Stimulated activated CD4-positive, alpha-beta T cell treated with anti-CD3 and anti-CD28 coated beads, Interleukin-15, amount 100 ng/mL, for 1 hour (primary cell): ENCODE measurements around the gene APIP.
"Not testable (repeated sequence)": the region's sequence is repeated elsewhere in the genome, so short reads cannot be mapped to it uniquely, and the experiment has no call there.

ENCODE experiments used
- DNase-seq, 2 donors: peaks; one replicate each; pipeline ENCODE4 v3.0.0-alpha.2; 2020; ENCODE audit warnings: low read depth in 1 of 2, low spot score in 1 of 2

APIP gene

DNA sequence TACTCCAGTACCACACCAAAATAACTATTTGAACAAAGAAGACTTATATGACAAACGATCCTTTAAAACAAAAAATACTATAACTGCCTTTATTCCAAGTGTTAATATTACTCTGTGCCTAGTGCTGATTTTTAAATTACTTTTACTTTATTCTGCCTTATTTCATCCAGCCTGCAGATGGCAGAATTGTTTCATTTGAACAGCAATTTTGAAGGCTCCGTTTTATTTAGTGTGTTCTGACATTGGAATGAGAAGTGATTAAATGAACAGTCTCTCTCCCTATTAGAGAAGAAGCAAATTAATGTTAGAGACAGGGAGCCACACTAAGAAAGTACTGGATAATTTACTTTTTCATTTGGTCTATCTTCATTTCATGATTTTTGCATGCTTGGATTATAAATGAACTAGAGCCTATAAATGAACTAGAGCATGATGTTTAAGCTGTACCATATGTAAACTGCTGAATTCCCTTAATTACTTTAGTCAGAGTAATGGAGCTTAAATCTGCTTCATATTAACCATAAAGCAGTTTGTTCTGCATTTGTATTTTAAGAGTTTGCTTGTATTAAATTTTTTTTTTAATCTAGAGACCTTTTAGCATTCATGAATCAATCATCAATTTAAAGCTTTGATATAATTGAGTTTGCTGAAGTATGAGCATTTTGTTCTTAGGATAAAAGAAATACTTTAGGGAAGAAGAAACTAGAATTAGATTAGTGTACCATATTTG lies 10.1 kb upstream of the APIP start:
- no peak for DNase-seq

DNA sequence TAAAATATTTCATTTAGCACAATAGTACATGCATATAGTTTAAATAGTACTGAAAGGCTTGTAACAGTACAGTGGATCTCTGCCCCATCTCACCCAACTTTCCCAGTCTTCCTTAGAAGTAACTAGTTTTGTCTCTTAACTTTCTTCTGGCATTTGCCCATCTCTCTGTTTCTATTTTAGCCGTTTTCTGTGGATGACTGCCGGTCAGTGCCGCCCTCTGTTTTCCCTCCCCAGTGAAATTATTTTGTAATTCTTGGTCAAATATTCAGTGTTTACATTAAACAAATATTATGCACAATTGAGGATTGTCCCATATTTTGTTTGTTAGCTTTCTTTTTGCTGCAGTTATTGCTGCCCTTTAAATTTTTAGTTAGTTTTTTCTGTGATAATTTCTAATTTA lies 8.5 kb upstream of the APIP start:
- DNase-seq, result no peak

DNA sequence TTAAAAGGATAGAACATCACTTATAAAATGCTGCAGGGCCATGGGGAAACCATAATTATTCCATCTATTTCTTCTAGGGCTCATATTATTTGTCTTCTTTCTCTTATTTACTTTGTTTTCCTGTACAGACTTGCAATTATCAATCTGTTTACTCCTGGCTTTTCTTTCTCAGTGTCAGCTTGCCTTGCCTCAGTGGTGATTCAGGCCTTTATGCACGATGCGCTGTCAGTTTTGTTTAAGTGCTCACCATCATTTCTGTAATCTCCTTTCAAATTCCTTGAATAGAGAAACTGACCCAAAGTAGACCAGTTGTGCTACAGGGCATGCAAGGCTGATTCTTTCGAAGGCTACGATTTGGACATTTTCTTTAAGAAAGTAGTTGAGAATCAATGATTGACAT lies 5.0 kb upstream of the APIP start:
- no peak for DNase-seq

DNA sequence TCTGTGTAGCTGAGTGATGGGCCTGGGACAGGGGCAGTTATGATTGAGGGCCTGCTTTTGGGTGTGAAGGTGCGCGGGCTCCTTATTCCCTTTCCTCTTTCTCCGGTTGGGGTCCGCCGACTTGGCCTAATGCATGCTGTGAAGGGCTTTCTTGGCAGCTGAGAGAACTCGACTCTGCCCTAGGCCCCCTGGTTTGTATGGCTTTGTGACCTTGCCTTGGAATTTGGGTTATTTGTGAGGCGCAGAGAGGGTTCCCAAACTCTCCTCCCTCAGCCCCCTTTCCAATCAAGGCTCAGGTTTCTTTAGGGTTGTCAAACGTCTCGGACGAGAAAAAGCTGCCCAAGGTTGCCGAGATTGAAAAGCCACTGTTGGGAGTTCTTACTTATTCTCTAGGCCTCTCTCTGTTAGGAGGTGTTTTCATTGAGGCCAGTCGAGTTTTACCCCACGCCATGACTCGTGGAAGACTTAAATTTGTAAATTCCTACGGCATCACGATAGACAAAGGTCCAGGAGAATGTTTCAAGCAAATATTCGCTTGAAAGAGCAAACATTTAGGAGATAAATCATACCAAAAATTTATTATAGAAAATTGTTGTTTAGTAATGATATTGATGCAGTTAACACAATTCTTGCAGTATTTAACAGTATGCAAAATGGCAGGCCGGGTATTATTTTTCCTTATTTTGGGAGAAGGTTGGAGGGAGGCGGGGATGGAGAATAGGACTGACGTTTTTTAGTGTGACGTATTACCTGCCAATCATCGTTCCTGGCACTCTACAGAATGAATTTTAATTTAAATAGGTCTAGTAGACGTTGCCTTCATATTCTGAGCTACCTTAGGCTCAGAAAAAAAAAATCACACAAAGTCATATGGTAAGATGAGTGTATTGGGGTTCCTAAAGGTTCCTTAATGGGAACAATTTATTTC lies 928 bp upstream of the APIP start:
- DNase-seq, result no peak

DNA sequence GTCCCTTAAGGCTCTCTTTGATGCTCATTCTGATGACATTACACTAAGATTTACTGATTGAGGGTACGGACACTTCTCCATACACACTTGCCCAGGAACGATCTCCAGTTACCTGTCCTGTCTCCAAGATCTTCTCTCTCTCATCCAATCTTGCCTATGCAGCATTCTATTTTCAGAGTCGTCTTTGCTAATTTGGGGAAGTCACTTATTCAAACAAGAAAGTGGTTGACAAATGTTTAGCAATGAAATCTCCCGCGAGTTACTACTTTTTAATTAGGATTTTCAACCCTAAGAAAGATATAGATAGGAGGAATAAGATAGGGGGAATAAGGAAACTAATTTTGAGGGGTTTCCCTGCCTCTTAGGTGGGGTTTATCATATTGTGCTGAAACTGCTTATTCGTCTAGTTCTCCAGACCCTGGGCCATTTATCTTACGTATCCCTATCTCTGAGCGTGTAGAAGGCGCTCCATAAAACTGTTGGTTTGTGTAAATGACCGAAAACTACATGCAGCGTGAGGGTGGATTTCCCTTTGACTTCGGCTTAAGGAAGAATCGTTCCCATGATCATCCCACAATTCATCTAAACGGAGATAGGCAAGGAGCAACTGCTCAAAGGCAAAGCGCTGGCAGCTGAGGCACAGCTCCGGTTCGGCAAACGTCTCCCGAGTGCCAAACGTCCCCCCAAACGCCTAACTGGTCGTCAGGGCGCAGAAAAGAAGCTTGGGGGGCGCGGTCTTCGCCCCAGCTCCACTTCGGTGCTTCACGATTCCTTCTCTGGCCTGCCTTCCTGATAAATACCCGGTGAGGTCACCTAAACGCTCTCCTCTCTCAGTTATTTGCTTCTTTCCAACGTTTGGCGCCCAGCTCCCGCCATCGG lies 804 bp downstream of the APIP start:
- DNase-seq, result no peak

DNA sequence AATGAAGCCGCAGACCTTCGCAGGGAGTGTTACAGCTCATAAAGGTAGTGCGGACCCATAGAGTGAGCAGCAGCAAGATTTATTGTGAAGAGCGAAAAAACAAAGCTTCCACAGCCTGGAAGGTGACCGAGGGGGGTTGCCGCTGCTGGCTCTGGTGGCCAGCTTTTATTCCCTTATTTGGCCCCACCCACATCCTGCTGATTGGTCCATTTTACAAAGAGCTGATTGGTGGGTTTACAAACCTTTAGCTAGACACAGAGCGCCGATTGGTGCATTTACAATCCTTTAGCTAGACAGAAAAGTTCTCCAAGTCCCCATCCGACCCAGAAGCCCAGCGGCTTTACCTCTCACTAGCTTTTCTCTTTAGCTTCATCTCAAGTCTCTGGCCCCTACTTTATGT lies 2.6 kb downstream of the APIP start:
- DNase-seq, result not testable (repeated sequence)

DNA sequence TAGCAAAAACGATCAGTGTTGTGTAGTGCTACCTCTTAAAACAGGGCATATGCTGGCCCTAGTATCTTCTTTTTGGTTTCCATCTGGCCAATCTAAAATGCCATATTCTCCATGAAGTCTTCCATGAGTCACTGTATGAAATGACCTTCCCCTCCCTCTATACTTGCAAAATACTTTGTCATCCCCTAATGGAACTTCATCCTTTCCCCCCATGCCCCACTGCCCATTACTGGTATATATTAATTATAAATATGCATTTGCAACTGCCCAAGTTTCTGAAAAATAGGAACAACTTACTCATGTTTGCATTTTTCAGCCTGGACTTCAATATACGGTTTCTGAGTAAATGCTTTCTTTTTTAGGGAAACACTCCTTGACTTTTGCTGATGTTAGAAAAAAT lies 4.5 kb downstream of the APIP start:
- no peak for DNase-seq

DNA sequence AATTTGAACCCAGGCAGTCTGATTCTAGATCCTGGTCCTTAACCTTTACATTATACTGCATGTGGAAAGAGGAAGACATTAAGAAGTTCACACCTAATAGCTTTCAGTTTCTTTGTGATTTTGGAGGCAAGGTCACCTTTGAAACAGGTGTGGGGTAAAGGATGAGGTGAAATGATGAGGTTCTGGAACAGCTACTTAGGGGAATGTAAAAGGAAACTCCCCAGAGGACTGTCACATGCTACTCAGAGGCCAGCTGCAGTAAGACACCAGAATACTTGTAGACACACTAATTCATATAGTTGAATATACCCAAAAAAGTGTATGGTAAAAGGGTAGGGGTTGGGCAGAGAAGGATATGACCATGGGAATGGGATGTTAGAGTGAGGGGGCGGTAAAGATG lies 5.4 kb downstream of the APIP start:
- no peak for DNase-seq

DNA sequence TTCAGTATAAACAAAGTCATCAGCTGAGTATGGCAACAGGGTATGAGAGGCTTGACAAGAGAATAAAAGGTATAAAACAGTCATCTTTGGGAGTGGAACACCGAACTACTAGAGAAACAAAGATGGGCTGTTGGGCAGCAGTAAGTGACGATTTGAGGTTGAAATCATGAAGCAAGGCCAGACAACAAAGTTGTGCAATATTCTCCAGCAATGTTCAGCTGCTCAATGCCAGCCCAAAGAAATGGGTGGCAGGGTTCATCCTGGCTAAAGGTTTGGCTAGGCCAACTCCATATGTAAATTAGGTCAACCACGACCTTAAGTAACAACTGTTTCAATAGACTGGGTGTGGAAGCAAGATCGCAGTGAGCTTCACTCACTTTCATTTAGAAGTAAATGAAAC lies 6.2 kb downstream of the APIP start:
- no peak for DNase-seq

DNA sequence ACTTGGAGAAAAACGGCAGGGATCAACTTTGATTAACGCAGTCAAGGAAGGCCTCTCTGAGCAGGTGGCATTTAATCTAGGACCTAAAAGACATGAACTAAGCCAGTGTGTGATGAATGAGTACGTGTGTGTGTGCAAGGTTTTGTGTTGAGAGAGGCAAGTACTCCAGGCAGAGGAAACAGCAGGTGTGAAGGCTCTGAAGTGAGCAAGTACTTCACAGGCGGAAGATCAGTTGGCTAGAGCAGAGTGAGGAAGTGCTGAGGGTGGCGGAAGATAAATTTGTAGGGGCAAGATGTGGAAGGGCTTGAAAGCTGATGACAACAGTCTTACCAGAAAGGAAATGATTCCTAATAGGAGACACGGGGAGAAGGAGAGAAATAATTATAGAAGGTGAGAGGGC lies 6.8 kb downstream of the APIP start:
- DNase-seq, result no peak

DNA sequence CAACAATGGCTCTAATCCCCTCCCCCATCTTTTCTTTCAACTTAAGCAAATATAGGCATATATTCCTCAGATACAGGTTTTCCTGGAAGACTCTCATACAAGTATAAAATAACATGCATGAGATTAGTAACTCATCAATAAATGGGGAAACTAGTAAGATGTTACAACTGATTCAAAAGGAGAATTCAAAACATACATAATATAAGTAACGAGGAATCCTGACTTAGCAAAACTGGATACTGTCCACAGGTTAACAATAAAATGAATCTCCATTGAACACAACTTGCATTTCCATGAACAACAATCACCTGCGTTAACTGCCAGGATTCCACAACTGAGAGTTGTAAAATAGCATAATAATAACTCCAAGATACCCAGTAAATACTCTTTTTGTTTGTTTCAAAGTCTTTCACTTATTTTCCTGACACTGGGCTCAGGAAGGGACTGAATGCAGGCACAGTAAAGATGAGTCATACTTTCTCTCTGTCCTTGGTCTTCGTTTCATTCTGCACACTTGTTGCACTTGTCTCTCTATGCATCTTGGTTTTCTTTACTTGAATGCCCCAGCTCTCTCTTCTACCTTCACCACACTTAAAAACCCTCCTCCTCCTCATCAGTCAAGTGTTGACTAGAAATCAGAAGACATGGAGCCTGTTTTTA lies 8.1 kb downstream of the APIP start:
- no peak for DNase-seq

DNA sequence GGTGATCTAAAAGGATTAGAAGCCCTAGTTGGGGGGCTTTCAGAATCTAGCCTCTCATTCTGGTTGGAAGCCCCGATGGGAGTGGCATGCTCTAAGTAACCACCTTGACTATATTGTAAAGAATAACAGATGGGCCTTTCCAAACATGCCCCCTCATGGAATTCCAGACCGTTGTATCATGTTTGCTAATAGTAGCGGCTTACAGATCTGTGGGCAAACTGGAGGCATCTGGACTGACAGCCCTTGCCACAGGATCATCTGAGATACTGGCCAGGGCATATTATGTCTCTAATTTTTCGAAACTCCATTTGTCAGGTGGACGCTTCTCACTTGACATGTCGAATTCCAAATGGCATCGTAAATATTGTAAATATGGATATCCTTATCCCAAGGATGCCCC lies 10.5 kb downstream of the APIP start:
- DNase-seq, result no peak

DNA sequence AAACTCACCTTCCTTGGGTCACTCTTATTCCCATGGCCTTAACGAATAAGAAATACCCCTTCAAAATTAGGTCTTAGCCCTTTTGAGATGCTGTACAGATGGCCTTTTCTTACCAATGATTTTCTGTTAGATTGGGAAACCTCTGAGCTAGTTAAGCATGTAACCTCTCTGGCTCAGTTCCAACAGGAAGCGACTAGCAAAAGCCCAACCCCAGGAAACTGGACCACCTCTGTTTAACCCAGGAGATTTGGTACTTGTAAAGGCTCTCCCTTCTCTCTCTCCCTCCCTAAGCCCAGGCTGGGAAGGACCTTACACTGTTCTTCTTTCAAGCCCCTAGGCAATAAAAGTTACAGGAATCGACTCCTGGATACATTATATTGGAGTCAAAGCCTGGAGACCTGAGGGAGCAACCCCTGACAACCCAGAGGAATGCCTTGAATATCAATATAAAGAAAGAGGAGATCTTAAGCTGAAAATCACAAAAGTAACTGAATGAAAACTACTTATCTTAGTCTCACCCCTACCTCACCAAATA lies 11.7 kb downstream of the APIP start:
- no peak for DNase-seq

DNA sequence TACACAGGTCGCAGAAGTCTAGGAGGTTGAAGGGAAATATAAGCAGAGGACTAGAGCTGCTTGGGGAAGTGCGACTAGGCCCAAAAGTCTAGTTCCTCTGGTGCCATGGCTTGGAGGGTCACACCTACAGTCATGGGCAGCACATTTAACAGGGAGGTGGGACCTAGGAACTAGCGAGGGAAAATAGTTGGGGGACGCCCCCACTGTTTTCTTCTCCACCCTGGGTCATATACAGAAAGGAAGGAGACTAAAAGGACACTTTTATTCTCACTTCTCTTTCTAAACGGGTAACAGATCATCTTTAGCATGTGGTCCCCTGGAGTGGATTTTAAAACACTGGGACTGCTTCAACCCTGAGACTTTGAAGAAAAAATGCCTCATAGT lies 16.6 kb downstream of the APIP start:
- DNase-seq, result no peak

DNA sequence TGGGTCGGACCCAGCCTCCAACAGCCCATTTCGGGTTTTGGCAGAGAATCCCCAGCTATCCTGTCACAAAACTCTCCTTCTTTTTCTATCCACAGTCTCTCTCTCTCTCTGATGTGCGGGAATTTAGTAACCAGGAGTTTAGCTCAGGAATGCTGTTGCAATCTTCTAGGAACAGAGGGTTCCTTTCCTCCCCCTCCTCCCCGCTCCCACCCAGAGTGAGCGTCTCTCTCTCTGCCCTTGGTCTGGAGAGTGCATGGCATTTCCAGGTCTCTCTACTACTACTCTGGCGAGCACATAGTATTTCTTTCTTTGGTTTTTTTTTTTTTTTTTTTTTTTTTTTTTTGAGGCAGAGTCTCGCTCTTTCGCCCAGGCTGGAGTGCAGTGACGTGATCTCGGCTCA lies 17.7 kb downstream of the APIP start:
- DNase-seq, result no peak

DNA sequence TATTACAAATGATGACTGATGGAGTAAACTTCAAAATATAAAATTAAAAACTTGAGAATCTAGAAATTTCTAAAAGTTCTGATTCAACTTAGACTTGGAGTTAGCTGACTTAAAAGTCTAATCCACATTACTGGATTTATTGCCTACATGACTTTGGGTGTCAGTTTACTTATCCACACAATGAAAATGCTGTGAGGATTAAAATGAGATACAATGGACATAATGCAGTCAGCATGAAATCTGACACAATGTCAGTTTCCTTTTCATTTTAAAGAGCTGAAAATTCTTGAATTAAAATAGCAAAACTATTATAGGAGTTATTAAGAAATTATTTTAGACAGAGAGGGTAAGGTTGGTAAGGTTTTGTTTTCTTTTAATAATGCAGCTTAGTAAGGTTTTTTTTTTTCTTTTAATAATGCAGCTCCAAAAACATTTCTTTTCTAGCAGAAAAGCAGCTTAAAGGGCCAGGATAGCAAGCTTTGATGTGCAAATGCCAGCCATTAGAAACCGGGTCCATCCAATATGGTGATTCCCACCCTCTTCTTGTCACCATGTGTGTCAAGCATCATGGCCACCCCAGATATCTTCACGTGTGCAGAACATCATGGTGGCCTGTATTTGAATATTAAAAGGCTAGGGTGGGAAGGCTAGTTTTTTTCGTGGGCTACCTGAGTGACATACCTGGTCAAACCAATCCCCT lies 18.9 kb downstream of the APIP start:
- no peak for DNase-seq

DNA sequence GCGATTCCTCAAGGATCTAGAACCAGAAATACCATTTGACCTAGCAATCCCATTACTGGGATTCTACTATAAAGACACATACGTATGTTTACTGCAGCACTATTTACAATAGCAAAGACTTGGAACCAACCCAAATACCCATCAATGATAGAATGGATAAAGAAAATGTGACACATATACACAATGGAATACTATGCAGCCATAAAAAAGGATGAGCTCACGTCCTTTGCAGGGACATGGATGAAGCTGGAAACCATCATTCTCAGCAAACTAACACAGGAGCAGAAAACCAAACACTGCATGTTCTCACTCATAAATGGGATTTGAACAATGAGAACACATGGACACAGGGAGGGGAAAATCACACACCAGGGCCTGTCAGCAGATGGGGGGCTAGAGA lies 20.0 kb downstream of the APIP start:
- not testable (repeated sequence) for DNase-seq

DNA sequence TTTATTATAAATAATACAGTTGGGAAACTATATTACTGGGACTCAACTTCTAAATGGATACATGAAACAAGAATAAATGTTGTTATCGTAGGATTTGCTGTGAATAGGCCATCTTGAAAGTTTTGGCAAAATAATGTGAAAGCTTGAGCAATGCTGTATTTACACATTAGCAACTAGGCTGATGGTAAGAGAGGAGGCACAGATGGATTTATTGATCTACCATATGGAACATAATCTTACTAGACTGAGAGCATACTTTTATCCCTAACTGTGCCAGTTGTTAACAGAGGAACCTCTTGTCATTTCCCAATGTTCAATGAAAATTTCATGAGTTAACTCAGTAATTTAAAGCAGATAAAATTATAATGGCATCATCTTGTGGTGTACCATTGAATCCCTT lies 22.8 kb downstream of the APIP start:
- DNase-seq, result no peak

DNA sequence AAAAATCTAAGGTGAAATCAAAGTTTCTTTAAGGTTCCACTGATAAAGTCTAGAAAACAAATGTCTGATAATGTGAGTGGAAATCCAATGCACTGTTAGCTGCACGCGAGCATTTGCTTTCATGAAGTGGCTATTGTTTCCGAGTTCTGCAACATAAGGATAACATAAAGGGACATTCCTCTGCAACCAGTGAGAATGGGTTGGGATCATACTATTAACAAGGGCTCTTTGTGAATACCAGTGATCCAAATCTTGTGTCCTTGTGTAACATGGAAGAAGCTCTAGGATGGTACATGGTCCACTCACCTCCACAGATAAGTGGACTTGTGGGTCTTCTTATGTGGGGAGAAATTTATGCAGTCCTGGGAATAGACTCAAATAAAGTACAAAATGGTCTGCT lies 24.6 kb downstream of the APIP start:
- no peak for DNase-seq

DNA sequence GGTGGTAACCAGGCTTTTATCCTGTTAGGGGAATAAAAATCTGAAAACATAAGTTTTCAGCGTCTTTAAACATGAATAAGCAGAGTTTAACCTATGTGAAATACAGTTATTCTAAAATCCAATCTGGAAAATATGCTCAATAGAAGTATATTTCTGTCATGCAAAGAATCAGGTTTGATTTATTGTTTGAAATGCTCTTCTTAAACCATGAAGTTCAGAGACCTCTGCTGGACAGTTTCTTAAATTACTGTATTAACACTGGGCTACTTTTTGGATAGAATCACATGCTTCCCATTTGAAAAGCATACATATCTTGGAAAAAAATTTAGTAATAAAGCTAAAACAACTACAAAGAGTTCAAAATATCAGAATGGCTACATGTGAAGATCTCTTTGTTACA lies 25.4 kb downstream of the APIP start:
- no peak for DNase-seq
